GM19397 (cell line): ENCODE data around the gene SSTR5.
"Not testable (repeated sequence)": the region's sequence is repeated elsewhere in the genome, so short reads cannot be mapped to it uniquely, and the experiment has no call there.

Experiments
- ATAC-seq: cut with Tn5 transposase; IDR thresholded peaks from one replicate; pipeline ENCODE4 v1.9.1; 2021; ENCODE audit warnings: mild to moderate bottlenecking, moderate library complexity; ENCODE audit not compliant: unreplicated experiment

Gene SSTR5

DNA sequence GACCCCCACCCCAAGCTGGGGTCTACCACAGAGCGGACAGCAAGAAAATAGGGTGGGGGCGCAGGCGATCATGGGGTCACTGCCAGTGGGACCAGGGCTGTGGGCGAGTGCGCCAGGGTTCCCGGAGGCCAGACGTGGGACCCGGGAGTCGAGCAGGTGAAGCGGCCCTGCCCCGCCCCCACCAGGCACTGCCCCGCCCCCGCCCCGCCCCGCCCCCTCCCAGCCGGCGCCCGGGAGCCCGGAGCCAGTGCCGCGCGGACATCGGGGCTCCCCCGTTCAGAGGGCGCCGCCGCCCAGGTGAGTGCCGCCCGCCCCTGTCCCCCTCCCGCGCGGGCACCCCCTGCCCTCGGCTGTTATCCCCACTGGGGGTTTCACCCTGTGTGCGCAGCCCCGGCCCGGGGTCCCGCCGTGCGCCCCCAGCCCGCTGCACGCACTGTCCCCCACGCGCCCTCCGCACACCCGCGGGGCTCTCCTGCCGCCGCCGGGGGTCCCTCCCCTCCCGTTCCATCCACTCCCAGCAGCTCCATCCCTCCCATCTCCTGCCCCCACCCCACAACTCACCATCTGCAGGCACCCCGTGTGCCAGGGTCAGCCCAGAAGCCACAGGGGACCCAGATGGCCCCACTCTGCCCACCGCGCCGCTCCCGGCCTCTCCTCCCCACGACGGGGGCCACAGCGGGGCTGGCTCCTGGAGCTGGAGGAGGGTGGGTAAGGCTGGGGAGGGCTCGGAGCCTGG is at the start of gene SSTR5:
SSTR5 (plus strand) TSS at position 222 of the 736 bp plus-strand sequence. CDS start 6,122 bp downstream, outside the sequence.
- no peak for ATAC-seq

- no peak for ATAC-seq
Measured at GRCh38 chr16:1024138-1024537, 48.4 kb upstream of the SSTR5 start.

- not testable (repeated sequence) for ATAC-seq
Measured at GRCh38 chr16:1025183-1025809, 47.3 kb upstream of the SSTR5 start.

GRCh38 chr16:1026057-1026783 is 46.3 kb upstream of the SSTR5 start:
- no peak for ATAC-seq

GRCh38 chr16:1026784-1027500 is 45.6 kb upstream of the SSTR5 start:
- no peak for ATAC-seq

DNA sequence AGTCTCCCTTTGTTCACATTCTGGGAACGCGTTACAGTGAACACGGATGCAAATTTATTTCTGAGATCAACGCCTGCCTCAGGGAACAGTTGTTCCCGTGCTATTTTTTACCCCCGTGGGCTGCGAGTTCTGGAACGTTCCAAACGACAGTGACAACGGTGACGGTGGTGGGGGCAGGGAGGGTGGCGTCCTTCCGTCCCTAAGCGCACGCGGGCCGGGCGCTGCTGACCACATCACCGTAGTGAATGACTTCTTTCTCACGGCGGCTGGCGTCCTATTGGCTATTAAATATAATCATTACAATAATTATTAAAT is 45.1 kb upstream of the SSTR5 start:
- ATAC-seq = no peak

DNA sequence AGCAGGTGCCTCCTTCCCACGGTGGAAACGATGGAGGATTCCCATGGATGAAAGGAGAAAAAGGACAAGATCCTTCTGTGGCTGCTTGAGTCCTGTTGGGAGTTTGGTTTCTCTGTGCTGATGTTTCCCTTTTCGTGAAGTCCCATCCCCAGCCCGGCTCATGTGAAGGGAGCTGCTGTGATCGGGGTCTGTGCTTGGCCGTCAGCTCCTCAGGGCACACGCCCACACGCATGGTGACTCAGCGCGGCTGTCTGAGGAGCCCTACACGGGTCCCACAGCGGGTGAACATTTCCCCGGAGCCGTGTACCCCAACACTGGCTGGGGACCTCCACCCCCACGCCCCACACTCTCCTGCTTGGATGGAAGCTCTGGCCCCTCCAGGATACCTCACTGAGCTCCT is 44.5 kb upstream of the SSTR5 start:
- no peak for ATAC-seq

DNA sequence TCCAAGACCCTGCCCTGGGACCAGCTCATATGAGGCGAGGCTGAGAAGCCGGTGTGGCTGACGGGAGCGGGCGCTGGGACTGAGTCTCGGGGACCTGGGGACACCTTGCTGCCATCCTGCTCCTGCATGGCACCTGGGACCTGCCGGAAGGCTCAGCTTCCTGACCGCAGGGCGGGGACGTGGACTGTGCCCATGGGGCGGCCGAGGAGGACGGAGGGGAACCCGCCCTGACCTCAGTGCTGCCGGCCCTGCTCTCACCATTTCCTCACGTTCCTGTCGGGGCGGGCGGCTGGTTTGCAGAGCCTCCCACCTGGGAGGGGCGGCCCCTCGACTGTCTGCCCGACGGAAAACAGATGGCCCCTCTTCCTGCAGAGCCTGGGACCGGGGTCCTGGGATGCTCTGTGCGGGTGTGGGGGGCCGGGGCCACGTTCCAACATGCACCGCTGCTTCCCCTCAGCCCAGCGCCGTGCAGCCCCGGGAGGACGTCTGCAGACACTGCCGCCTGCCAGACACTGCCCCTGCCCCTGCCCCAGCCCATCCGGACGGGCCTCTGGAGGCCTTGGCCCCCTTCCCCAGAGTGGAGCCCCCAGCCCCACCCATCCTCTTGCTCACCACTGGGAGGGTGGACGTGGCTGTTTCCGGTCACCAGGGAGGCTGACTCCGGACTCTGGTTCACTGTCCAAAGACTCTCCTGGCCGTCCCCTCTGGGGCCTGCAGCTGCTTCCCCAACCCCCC is 43.9 kb upstream of the SSTR5 start:
- no peak for ATAC-seq

DNA sequence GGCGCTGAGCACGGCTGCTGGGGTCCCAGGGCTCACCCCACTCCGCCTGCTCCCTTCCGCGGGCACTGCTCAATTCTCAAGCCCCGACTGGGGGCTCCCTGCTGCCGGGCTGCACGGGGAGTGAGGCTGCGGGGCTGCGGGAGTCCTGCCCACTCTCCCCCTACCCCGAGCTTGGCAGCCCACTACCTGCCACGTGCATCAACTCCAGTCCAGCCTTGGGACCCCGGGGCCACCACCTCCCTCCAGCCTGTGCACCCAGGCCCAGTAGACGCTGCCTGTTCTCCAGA is 43.3 kb upstream of the SSTR5 start:
- no peak for ATAC-seq

DNA sequence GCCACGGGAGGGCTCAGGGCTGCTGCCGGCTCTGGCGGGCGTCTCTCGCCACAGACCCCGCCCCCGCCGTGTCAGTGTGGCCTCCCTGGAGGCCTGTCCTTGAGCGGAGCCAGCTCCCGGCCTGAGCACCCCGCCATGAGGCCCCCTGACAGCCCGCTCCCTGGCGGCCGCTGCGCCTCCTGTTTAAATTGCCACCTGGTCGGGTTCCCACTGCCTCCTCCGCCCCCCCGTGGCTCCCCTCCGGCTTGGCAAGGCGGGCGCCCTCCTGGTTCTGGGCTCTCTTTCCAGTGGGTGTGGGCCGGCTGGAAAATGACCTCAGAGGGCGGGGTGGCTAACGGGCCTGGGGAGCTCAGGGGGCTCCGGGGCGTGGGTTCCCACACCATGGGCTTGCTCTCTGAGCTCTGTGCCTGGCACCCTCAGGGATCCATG is 42.1 kb upstream of the SSTR5 start:
- ATAC-seq = no peak

- no peak for ATAC-seq
Measured at GRCh38 chr16:1031666-1032065, 40.9 kb upstream of the SSTR5 start.

GRCh38 chr16:1032607-1033006 is 39.9 kb upstream of the SSTR5 start:
- ATAC-seq = no peak

DNA sequence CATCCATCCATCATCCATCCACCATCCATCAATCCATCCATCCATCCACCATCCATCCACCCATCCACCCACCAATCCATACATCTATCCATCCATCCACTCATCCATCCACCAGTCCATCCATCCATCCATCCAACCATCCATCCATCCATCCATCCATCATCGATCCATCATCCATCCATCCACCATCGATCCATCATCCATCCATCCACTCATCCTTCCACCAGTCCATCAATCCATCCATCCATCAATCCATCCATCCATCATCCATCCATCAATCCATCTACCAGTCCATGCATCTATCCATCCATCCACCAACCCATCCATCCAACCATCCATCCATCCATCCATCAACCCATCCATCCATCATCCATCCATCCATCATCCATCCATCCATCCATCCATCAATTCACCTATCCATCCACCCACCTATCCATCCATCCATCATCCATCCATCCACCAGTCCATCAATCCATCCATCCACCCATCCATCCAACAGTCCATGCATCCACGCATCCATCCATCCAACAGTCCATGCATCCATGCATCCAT is 39.3 kb upstream of the SSTR5 start:
- no peak for ATAC-seq

GRCh38 chr16:1034230-1035065 is 38.1 kb upstream of the SSTR5 start:
- no peak for ATAC-seq

- ATAC-seq = no peak
Measured at GRCh38 chr16:1035066-1035415, 37.5 kb upstream of the SSTR5 start.

- ATAC-seq = no peak
Measured at GRCh38 chr16:1036166-1036565, 36.4 kb upstream of the SSTR5 start.

- ATAC-seq = no peak
Measured at GRCh38 chr16:1036726-1037393, 35.7 kb upstream of the SSTR5 start.

DNA sequence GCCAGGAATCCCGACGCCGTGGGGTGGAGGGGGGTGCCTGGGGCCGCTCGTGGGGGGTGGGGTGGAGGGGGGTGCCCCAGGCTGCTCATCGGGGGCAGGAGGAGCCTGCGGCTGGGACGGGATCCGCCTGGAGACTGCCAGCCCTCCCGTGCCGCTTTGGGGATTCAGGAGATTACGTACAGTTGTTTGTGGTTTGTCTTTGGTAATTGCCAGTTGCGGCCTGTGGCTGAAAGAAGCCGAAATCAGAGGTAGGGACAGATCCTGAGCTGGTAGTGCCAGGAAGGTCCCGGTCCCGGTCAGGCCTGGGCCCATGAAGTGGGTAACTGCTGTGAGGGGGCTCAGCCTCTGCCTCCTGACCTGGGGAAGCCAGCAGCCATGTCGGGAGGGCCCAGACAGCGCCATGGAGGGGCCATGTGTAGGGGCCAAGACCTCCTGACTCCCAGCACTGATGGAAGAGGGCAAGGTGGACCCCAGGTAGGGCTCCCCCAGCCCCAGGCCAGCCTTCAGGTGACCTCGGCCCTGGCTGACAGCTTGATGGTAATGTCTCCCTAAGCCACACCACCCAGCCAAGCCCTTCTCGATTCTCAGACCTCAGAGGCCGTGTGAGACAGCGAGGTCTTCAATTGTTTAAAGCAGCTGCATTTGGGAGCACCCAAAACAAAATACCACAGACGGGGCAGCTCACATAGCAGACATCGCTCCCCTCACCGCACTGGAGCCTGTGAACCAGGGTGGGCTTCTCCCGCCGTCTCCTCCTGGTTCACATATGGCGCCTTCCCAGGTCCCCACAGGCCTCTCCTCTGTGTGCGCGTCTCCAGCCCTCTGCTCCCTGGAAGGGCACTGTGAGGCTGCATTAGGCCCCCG is 34.9 kb upstream of the SSTR5 start:
- no peak for ATAC-seq
